Ascending aorta (tissue), 2 donors: ENCODE results near the gene TBC1D20. TPM values are rescaled to one million over a fixed set of nuclear protein-coding genes. Genes with fewer than 3 reads are reported as not detected.

Experiments used
- DNase-seq, 2 donors: peaks; one replicate each; pipeline ENCODE4 v3.0.0-alpha.2; 2019; ENCODE audit warnings: low spot score in 2 of 2
- H3K27ac ChIP-seq, 2 donors: fragments of 200-600 bp; sonication (generic); one replicate each; pipeline ENCODE4 v1.5.1; 2016 to 2017; ENCODE audit warnings: mild to moderate bottlenecking in 1 of 2
- H3K27me3 ChIP-seq: fragments of 200-600 bp; sonication (generic); one replicate; pipeline ENCODE4 v1.5.1; 2017
- H3K36me3 ChIP-seq, 2 donors: fragments of 200-600 bp; sonication (generic); one replicate each; pipeline ENCODE4 v1.5.1; 2016
- H3K4me1 ChIP-seq, 2 donors: fragments of 200-600 bp; sonication (generic); one replicate each; pipeline ENCODE4 v1.5.1; 2016 to 2017; ENCODE audit warnings: mild to moderate bottlenecking in 1 of 2
- H3K4me3 ChIP-seq, 2 donors: fragments of 200-600 bp; sonication (generic); one replicate each; pipeline ENCODE4 v1.5.1; 2016 to 2017; ENCODE audit warnings: mild to moderate bottlenecking in 1 of 2
- H3K9me3 ChIP-seq, 2 donors: fragments of 200-600 bp; sonication (generic); one replicate each; pipeline ENCODE4 v1.5.1; 2016
- CTCF ChIP-seq, 3 experiments: fragments of 200-600 bp in 2 of 3; fragments of 450-650 bp in 1 of 3; sonication (generic) in 2 of 3; IDR thresholded peaks; one replicate each; pipeline ENCODE4 v1.5.1; 2016 to 2019; ENCODE audit warnings: antibody characterized with exemption in 3 of 3, mild to moderate bottlenecking in 1 of 3, moderate library complexity in 1 of 3
- intact Hi-C: fragments of 100-400 bp; cut with DNase I; formaldehyde crosslinking; loops from one replicate; pipeline ENCODE4 v1.15.1; 2023
- total RNA-seq: library from RNA; depleted of rRNA; stranded (reverse); fragments of >200 nt; gene quantifications from one replicate; pipeline ENCODE4 v1.1.0, GENCODE V29; 2016

TBC1D20 gene
- total RNA-seq, 1 donor from 2014 or later = 32.5 TPM

GRCh38 chr20:401682-402495, 60.4 kb downstream of the TBC1D20 start:
- H3K36me3 ChIP-seq = peaks cover 0 to 7% of the 10 kb centered on the region in 2 donors
- TF ChIP-seq CTCF (IDR thresholded peaks at IDR 0.05) = no peak
- H3K9me3 ChIP-seq = no peaks in the 10 kb centered on the region
- intact Hi-C loops = no loop called here
- no peaks in the 10 kb centered on the region for H3K4me1 ChIP-seq
- H3K27me3 ChIP-seq = no peaks in the 10 kb centered on the region
- no peak overlapping the region for H3K27ac ChIP-seq
- DNase-seq = no peak
- no peak overlapping the region for H3K4me3 ChIP-seq

- Histone ChIP-seq H3K27ac (no peak overlapping the region), H3K4me3 (no peak overlapping the region), H3K36me3 (peaks cover 4 to 15% of the 10 kb centered on the region in 2 donors), H3K27me3 (no peaks in the 10 kb centered on the region), H3K9me3 (no peaks in the 10 kb centered on the region), H3K4me1 (no peaks in the 10 kb centered on the region)
- intact Hi-C loops = no loop called here
- TF ChIP-seq CTCF (IDR thresholded peaks at IDR 0.05) = no peak
- no peak for DNase-seq
Measured at GRCh38 chr20:400454-401275, 61.7 kb downstream of the TBC1D20 start.

- Histone ChIP-seq H3K4me1 (no peaks in the 10 kb centered on the region), H3K4me3 (no peak overlapping the region), H3K9me3 (no peaks in the 10 kb centered on the region), H3K36me3 (peaks cover 4 to 15% of the 10 kb centered on the region in 2 donors), H3K27ac (no peak overlapping the region), H3K27me3 (no peaks in the 10 kb centered on the region)
- DNase-seq = no peak
- no peak for TF ChIP-seq CTCF (IDR thresholded peaks at IDR 0.05)
- intact Hi-C loops = no loop called here
Measured at GRCh38 chr20:400128-400453, 62.2 kb downstream of the TBC1D20 start.

- H3K4me3 ChIP-seq = no peak overlapping the region
- H3K4me1 ChIP-seq = no peaks in the 10 kb centered on the region
- TF ChIP-seq CTCF (IDR thresholded peaks at IDR 0.05) = no peak
- intact Hi-C loops = no loop called here
- peaks cover 4 to 15% of the 10 kb centered on the region in 2 donors for H3K36me3 ChIP-seq
- no peak for DNase-seq
- H3K27me3 ChIP-seq = no peaks in the 10 kb centered on the region
- H3K9me3 ChIP-seq = no peaks in the 10 kb centered on the region
- no peak overlapping the region for H3K27ac ChIP-seq
Measured at GRCh38 chr20:399182-399707, 63.1 kb downstream of the TBC1D20 start.

GRCh38 chr20:397432-398237, 64.7 kb downstream of the TBC1D20 start:
- Histone ChIP-seq H3K36me3 (peaks cover 7 to 15% of the 10 kb centered on the region in 2 donors), H3K27ac (no peak overlapping the region), H3K27me3 (no peaks in the 10 kb centered on the region), H3K4me3 (no peak overlapping the region), H3K4me1 (no peaks in the 10 kb centered on the region), H3K9me3 (no peaks in the 10 kb centered on the region)
- intact Hi-C loops = no loop called here
- TF ChIP-seq CTCF (IDR thresholded peaks at IDR 0.05) = no peak
- DNase-seq = no peak
